HepG2 (cell line): ENCODE measurements around the gene VKORC1. TPM values are rescaled to one million over a fixed set of nuclear protein-coding genes. Genes with fewer than 3 reads are reported as not detected.

ENCODE experiments used
- FOXC1 ChIP-seq: sonication (generic); formaldehyde crosslinking; IDR thresholded peaks from 2 replicates; pipeline ENCODE4 v1.8.0; 2022; ENCODE audit warnings: mild to moderate bottlenecking, missing genetic modification reagents, borderline replicate concordance
- GTF3A ChIP-seq: sonication (generic); formaldehyde crosslinking; conservative IDR thresholded peaks from 2 replicates; pipeline ENCODE4 v1.4.0; 2020; ENCODE audit warnings: mild to moderate bottlenecking, missing genetic modification reagents
- KLF11 ChIP-seq: IDR thresholded peaks from 2 replicates; pipeline ENCODE4 v1.6.1; 2016; ENCODE audit warnings: missing compliant biosample characterization
- RARG ChIP-seq: sonication (generic); formaldehyde crosslinking; IDR thresholded peaks from 2 replicates; pipeline ENCODE4 v1.4.0; 2020; ENCODE audit warnings: low read depth, mild to moderate bottlenecking, missing genetic modification reagents
- SP140L ChIP-seq: sonication (generic); formaldehyde crosslinking; IDR thresholded peaks from 2 replicates; pipeline ENCODE4 v1.4.0; 2020; ENCODE audit warnings: missing genetic modification reagents, borderline replicate concordance
- SP5 ChIP-seq: IDR thresholded peaks from 2 replicates; pipeline ENCODE4 v1.6.1; 2016; ENCODE audit warnings: low read depth, borderline replicate concordance
- TARDBP ChIP-seq: sonication (generic); formaldehyde crosslinking; IDR thresholded peaks from 2 replicates; pipeline ENCODE4 v1.8.0; 2022; ENCODE audit warnings: mild to moderate bottlenecking, missing genetic modification reagents
- ZMYM2 ChIP-seq: sonication (generic); formaldehyde crosslinking; IDR thresholded peaks from 2 replicates; pipeline ENCODE4 v1.8.0; 2022; ENCODE audit warnings: mild to moderate bottlenecking, missing genetic modification reagents
- ZNF510 ChIP-seq: sonication (generic); formaldehyde crosslinking; IDR thresholded peaks from 2 replicates; pipeline ENCODE4 v1.4.0; 2020; ENCODE audit warnings: low read depth, mild to moderate bottlenecking, missing genetic modification reagents
- ZNF816 ChIP-seq: sonication (generic); formaldehyde crosslinking; IDR thresholded peaks from 2 replicates; pipeline ENCODE4 v1.8.0; 2022; ENCODE audit warnings: missing genetic modification reagents, mild to moderate bottlenecking, borderline replicate concordance
- ZNF83 ChIP-seq: sonication (generic); formaldehyde crosslinking; IDR thresholded peaks from 2 replicates; pipeline ENCODE4 v1.4.0; 2020; ENCODE audit warnings: missing genetic modification reagents, mild to moderate bottlenecking, borderline replicate concordance
- polyA plus RNA-seq, 8 experiments: library from polyadenylated mRNA; depleted of rRNA in 3 of 8; stranded (reverse) in 7 of 8; unstranded in 1 of 8; fragments of >200 nt; fragmentation: Illumina TruSeq in 4 of 8; extraction: Trizol in 4 of 8; gene quantifications; 2 replicates each; pipeline versions ENCODE4 v1.2.1 to v1.2.3, GENCODE V29; 2011 to 2016; ENCODE audit warnings: low read depth in 4 of 8, missing spikeins in 1 of 8, mixed read lengths in 1 of 8; ENCODE audit not compliant: insufficient read depth in 1 of 8
- total RNA-seq, 5 experiments: library from RNA; depleted of rRNA; stranded (reverse); fragments of >200 nt; fragmentation: Illumina TruSeq; extraction: Trizol; gene quantifications; 2 replicates each; pipeline ENCODE4 v1.2.3, GENCODE V29; 2016; ENCODE audit warnings: low read depth in 1 of 5
- TF ChIP-seq, protein P1 (sequence below): IDR thresholded peaks from 2 replicates; pipeline ENCODE4 v1.6.1; 2016; ENCODE audit warnings: low read depth, borderline replicate concordance
- TF ChIP-seq, protein P2 (sequence below): IDR thresholded peaks from 2 replicates; pipeline ENCODE4 v1.4.0; 2020; ENCODE audit warnings: mild to moderate bottlenecking, missing genetic modification reagents
- TF ChIP-seq, protein P3 (sequence below): sonication (generic); formaldehyde crosslinking; IDR thresholded peaks from 2 replicates; pipeline ENCODE4 v1.4.0; 2020; ENCODE audit warnings: low read depth, missing genetic modification reagents
- TF ChIP-seq, protein P4 (sequence below): conservative IDR thresholded peaks from 2 replicates; pipeline ENCODE4 v1.6.1; 2018; ENCODE audit warnings: missing genetic modification reagents
- TF ChIP-seq, protein P5 (sequence below): sonication (generic); formaldehyde crosslinking; IDR thresholded peaks from 2 replicates; pipeline ENCODE4 v1.5.1; 2020; ENCODE audit warnings: mild to moderate bottlenecking, moderate library complexity, missing genetic modification reagents

VKORC1 gene
- total and polyA plus RNA-seq, 2 of the 13 experiments (the other 11 are each of a cell fraction or from before 2014, with no cell fraction given): 141 to 615 TPM

DNA sequence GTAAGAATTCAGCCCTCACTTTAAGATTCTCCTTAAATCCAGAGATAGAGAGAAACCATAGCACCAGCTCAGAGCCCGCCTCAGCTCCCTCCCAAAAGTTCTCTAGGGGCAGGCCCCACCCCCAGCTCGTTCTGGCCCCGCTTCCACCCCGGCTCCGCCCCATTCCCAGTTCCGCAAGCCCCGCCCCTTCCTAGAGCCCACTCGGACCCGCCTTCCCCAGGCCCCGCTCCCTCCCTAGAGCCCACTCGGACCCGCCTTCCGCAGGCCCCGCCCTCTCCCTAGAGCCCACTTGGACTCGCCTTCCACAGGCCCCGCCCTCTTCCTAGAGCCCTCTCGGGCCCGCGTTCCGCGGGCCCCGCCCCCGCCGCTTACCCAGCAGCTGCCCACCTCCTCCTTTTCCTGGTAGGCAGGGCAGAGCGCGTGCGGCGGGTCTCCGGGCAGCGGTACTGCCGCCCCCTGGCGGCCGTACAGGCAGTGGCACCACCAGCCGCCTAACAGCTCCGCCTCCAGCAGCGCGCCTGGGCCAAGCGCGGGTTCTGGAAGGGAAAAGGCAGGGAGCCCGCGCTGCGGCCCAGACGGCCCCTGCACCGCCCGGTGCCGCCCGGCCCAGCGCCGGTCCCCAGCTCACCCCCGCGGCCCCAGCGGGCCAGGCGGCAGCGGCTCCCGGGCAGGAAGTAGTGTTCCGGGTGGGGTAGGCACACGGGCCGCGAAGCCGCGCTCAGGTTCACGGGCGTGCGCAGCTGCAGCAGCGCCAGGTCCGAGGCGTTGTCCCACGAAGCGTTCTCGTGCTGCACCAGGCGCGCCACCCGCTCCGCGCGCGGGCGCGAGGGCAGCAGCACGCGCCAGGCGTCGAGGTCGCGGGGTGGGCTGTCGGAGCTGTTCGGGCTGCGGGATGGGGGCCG is 47.8 kb upstream of the VKORC1 start (continued):
- TF ChIP-seq GTF3A (CRISPR knock-in tag): peak; percentile 69; the same call in 1 of the 2 replicates
- TF ChIP-seq FOXC1 (CRISPR knock-in tag): no peak; the same call in 1 of the 2 replicates
- TF ChIP-seq SP140L (CRISPR knock-in tag): peak; percentile 28; the same call in 1 of the 2 replicates
- TF ChIP-seq, protein P1, sequence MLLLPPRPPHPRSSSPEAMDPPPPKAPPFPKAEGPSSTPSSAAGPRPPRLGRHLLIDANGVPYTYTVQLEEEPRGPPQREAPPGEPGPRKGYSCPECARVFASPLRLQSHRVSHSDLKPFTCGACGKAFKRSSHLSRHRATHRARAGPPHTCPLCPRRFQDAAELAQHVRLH: peak; percentile 90; the same call in 1 of the 2 replicates
- TF ChIP-seq, protein P2, sequence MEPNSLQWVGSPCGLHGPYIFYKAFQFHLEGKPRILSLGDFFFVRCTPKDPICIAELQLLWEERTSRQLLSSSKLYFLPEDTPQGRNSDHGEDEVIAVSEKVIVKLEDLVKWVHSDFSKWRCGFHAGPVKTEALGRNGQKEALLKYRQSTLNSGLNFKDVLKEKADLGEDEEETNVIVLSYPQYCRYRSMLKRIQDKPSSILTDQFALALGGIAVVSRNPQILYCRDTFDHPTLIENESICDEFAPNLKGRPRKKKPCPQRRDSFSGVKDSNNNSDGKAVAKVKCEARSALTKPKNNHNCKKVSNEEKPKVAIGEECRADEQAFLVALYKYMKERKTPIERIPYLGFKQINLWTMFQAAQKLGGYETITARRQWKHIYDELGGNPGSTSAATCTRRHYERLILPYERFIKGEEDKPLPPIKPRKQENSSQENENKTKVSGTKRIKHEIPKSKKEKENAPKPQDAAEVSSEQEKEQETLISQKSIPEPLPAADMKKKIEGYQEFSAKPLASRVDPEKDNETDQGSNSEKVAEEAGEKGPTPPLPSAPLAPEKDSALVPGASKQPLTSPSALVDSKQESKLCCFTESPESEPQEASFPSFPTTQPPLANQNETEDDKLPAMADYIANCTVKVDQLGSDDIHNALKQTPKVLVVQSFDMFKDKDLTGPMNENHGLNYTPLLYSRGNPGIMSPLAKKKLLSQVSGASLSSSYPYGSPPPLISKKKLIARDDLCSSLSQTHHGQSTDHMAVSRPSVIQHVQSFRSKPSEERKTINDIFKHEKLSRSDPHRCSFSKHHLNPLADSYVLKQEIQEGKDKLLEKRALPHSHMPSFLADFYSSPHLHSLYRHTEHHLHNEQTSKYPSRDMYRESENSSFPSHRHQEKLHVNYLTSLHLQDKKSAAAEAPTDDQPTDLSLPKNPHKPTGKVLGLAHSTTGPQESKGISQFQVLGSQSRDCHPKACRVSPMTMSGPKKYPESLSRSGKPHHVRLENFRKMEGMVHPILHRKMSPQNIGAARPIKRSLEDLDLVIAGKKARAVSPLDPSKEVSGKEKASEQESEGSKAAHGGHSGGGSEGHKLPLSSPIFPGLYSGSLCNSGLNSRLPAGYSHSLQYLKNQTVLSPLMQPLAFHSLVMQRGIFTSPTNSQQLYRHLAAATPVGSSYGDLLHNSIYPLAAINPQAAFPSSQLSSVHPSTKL (CRISPR knock-in tag): peak; percentile 77
- TF ChIP-seq ZNF816 (CRISPR knock-in tag): no peak
- TF ChIP-seq, protein P3, sequence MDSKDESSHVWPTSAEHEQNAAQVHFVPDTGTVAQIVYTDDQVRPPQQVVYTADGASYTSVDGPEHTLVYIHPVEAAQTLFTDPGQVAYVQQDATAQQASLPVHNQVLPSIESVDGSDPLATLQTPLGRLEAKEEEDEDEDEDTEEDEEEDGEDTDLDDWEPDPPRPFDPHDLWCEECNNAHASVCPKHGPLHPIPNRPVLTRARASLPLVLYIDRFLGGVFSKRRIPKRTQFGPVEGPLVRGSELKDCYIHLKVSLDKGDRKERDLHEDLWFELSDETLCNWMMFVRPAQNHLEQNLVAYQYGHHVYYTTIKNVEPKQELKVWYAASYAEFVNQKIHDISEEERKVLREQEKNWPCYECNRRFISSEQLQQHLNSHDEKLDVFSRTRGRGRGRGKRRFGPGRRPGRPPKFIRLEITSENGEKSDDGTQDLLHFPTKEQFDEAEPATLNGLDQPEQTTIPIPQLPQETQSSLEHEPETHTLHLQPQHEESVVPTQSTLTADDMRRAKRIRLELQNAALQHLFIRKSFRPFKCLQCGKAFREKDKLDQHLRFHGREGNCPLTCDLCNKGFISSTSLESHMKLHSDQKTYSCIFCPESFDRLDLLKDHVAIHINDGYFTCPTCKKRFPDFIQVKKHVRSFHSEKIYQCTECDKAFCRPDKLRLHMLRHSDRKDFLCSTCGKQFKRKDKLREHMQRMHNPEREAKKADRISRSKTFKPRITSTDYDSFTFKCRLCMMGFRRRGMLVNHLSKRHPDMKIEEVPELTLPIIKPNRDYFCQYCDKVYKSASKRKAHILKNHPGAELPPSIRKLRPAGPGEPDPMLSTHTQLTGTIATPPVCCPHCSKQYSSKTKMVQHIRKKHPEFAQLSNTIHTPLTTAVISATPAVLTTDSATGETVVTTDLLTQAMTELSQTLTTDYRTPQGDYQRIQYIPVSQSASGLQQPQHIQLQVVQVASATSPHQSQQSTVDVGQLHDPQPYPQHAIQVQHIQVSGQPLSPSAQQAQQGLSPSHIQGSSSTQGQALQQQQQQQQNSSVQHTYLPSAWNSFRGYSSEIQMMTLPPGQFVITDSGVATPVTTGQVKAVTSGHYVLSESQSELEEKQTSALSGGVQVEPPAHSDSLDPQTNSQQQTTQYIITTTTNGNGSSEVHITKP (CRISPR knock-in tag): peak; percentile 85; the same call in 1 of the 2 replicates
- TF ChIP-seq TARDBP (CRISPR knock-in tag): peak; percentile 81; the same call in 1 of the 2 replicates
- no peak for TF ChIP-seq ZNF510
- TF ChIP-seq ZNF83 (CRISPR knock-in tag): no peak; the same call in 1 of the 2 replicates
- TF ChIP-seq, protein P4, sequence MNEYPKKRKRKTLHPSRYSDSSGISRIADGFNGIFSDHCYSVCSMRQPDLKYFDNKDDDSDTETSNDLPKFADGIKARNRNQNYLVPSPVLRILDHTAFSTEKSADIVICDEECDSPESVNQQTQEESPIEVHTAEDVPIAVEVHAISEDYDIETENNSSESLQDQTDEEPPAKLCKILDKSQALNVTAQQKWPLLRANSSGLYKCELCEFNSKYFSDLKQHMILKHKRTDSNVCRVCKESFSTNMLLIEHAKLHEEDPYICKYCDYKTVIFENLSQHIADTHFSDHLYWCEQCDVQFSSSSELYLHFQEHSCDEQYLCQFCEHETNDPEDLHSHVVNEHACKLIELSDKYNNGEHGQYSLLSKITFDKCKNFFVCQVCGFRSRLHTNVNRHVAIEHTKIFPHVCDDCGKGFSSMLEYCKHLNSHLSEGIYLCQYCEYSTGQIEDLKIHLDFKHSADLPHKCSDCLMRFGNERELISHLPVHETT (CRISPR knock-in tag): 0 out of 2 replicates have a peak, but pooled peaks have one; percentile 78
- no peak for TF ChIP-seq RARG
- TF ChIP-seq, protein P5, sequence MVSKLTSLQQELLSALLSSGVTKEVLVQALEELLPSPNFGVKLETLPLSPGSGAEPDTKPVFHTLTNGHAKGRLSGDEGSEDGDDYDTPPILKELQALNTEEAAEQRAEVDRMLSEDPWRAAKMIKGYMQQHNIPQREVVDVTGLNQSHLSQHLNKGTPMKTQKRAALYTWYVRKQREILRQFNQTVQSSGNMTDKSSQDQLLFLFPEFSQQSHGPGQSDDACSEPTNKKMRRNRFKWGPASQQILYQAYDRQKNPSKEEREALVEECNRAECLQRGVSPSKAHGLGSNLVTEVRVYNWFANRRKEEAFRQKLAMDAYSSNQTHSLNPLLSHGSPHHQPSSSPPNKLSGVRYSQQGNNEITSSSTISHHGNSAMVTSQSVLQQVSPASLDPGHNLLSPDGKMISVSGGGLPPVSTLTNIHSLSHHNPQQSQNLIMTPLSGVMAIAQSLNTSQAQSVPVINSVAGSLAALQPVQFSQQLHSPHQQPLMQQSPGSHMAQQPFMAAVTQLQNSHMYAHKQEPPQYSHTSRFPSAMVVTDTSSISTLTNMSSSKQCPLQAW (CRISPR knock-in tag): peak; percentile 96
- TF ChIP-seq ZMYM2 (CRISPR knock-in tag): 0 out of 2 replicates have a peak, but pooled peaks have one; percentile 76
- TF ChIP-seq KLF11 (CRISPR knock-in tag): peak; percentile 26; the same call in 1 of the 2 replicates
- peak; percentile 84 for TF ChIP-seq SP5 (CRISPR knock-in tag)
